NT2/D1 (cell line): ENCODE measurements around the gene RAB11FIP3.

Experiments
- DNase-seq: peaks from one replicate; pipeline ENCODE4 v3.0.0-alpha.2; 2011; ENCODE audit warnings: low read depth, low spot score
- H3K27me3 ChIP-seq: 2 replicates; pipeline ENCODE4 v1.6.0; 2011; ENCODE audit warnings: mild to moderate bottlenecking; ENCODE audit not compliant: insufficient read length, insufficient read depth
- H3K36me3 ChIP-seq: 2 replicates; pipeline ENCODE4 v1.6.1; 2011; ENCODE audit warnings: mild to moderate bottlenecking, low read length, mixed read lengths; ENCODE audit not compliant: insufficient read depth, insufficient read length
- H3K4me1 ChIP-seq: 2 replicates; pipeline ENCODE4 v1.5.1; 2011; ENCODE audit not compliant: insufficient read depth, insufficient read length
- H3K4me3 ChIP-seq: 2 replicates; pipeline ENCODE4 v1.5.1; 2011; ENCODE audit warnings: low read depth; ENCODE audit not compliant: insufficient read length
- H3K9ac ChIP-seq: 2 replicates; pipeline ENCODE4 v1.6.0; 2011; ENCODE audit warnings: low read depth; ENCODE audit not compliant: insufficient read length
- H3K9me3 ChIP-seq: 2 replicates; pipeline ENCODE4 v1.5.1; 2011; ENCODE audit warnings: mild to moderate bottlenecking, low read length; ENCODE audit not compliant: insufficient read depth
- SUZ12 ChIP-seq: IDR thresholded peaks from 2 replicates; pipeline ENCODE4 v1.6.1; 2011; ENCODE audit not compliant: insufficient read length, insufficient read depth; ENCODE audit errors: extremely low read depth
- YY1 ChIP-seq: IDR thresholded peaks from 2 replicates; pipeline ENCODE4 v1.6.1; 2011; ENCODE audit not compliant: insufficient read length, insufficient read depth
- ZNF274 ChIP-seq: IDR thresholded peaks from 2 replicates; pipeline ENCODE4 v1.6.1; 2011; ENCODE audit warnings: mild to moderate bottlenecking, low read depth, low read length

The RAB11FIP3 gene

DNA sequence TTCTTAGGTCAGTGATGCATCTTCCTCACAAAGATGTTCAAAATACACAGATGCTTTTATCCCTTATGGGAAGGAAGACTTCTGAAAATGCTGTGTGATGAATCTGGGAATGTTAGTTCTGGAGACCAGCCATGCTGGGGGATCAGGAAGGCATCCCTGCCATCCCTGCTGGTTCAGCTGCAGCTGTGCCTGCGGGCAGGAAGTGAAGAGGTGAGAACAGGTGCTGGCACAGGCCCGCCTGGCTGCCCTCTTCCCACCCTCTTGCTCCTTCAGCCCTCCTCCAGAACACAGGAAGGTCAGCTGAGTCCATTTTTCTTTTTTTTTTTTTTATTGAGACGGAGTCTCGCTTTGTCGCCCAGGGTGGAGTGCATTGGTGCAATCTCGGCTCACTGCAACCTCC, 15.2 kb downstream of the RAB11FIP3 start:
- no peaks in the 10 kb centered on the region for H3K9me3 ChIP-seq
- peaks cover 6% of the 10 kb centered on the region for H3K4me1 ChIP-seq
- H3K36me3 ChIP-seq, result peaks cover 3% of the 10 kb centered on the region
- H3K4me3 ChIP-seq, result no peak overlapping the region
- H3K9ac ChIP-seq, result no peak overlapping the region
- no peaks in the 10 kb centered on the region for H3K27me3 ChIP-seq
- DNase-seq, result no peak
- TF ChIP-seq SUZ12, result no peak
- no peak for TF ChIP-seq ZNF274
- TF ChIP-seq YY1, result no peak

DNA sequence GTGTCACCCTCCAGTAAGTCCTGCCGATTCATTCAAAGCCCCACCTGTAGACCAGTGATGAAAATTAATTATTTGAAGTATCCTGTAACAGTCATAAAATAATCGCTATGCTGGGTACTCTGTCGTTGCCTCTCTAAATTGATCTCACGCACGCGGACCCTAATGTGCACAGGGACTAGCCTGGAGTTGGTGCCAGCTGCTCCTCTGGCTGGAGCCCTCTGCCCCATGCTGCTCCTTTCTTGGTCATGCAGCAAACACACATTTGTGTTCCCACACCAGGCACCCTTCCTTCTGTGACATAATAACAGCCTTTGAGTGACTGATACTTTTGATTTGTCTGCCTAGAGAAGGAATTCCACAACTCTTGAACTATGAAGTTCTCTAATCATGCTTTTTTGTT, 16.0 kb downstream of the RAB11FIP3 start:
- no peak for DNase-seq
- Histone ChIP-seq H3K9me3 (no peaks in the 10 kb centered on the region), H3K36me3 (peaks cover 3% of the 10 kb centered on the region), H3K4me3 (no peak overlapping the region), H3K27me3 (no peaks in the 10 kb centered on the region), H3K4me1 (peaks cover 6% of the 10 kb centered on the region), H3K9ac (no peak overlapping the region)
- TF ChIP-seq ZNF274 (no peak), YY1 (no peak), SUZ12 (no peak)

DNA sequence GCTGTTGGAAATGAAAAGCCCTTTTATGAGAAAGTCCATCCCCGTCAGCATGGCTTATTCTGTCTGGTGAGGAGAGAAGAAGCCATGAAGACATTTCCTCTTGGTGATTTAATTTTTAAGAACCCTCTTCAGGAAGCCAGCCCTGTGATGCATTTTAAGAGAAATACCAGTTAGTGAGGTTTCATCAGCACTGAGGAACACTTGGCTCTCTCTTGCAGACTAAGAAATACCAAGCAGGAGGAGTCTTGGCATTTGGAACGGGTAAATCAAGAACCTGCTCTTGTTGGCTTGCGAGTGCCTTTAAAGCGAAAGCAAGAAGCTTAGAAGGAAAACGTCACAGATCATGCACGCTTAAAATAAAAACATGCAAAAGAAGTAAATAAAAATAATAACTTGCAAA, 17.5 kb downstream of the RAB11FIP3 start:
- Histone ChIP-seq H3K4me3 (no peak overlapping the region), H3K4me1 (peaks cover 6% of the 10 kb centered on the region), H3K36me3 (peaks cover 3% of the 10 kb centered on the region), H3K27me3 (no peaks in the 10 kb centered on the region), H3K9me3 (no peaks in the 10 kb centered on the region), H3K9ac (no peak overlapping the region)
- TF ChIP-seq ZNF274 (no peak), YY1 (no peak), SUZ12 (no peak)
- no peak for DNase-seq

DNA sequence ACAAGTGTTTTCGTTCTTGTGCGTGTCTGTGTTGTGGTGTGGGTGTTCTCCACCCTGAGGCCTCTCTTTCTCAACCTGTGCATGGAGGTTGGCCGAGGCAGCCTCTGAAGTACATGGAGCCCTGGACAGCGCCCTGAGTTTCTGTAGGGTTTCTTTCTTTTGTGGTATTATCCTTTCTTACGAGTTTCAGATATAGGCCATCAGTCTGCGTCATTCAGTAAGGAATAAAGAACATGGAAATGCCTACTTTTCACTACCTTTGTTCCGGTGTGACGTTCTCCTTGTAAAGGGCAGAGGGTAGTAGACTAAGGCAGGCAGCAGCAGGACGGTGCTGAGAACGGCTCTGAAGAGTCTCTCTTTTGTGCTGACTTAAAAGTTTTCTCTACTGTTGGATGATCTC, 18.6 kb downstream of the RAB11FIP3 start:
- no peaks in the 10 kb centered on the region for H3K9me3 ChIP-seq
- H3K9ac ChIP-seq, result no peak overlapping the region
- H3K27me3 ChIP-seq, result no peaks in the 10 kb centered on the region
- no peaks in the 10 kb centered on the region for H3K36me3 ChIP-seq
- H3K4me1 ChIP-seq, result peaks cover 6% of the 10 kb centered on the region
- TF ChIP-seq YY1, result no peak
- TF ChIP-seq SUZ12, result no peak
- no peak for TF ChIP-seq ZNF274
- no peak for DNase-seq
- no peak overlapping the region for H3K4me3 ChIP-seq

DNA sequence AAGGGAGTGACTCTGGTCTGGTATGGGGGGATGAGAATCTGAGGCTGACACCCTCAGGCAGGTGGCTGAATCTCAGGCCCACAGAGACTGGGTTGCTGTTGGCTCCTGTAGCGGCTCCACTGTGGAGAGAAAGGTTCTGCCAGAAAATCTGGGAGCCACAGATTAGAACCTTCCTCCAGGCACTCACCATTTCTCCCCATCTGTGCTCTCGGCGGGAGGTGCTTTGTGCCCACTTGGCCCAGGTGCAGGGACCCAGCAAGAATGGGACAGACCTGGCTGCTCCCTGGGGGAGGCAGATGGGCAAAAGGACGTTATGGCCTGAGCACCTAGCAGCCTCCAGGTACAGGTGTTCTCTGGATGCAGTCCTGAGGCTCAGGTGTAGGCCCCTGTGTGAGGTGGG, 20.1 kb downstream of the RAB11FIP3 start:
- Histone ChIP-seq H3K4me3 (no peak overlapping the region), H3K36me3 (no peaks in the 10 kb centered on the region), H3K9me3 (no peaks in the 10 kb centered on the region), H3K27me3 (no peaks in the 10 kb centered on the region), H3K4me1 (peaks cover 6% of the 10 kb centered on the region), H3K9ac (peak overlapping the region; percentile 26)
- DNase-seq, result no peak
- no peak for TF ChIP-seq YY1
- TF ChIP-seq ZNF274, result no peak
- TF ChIP-seq SUZ12, result no peak

DNA sequence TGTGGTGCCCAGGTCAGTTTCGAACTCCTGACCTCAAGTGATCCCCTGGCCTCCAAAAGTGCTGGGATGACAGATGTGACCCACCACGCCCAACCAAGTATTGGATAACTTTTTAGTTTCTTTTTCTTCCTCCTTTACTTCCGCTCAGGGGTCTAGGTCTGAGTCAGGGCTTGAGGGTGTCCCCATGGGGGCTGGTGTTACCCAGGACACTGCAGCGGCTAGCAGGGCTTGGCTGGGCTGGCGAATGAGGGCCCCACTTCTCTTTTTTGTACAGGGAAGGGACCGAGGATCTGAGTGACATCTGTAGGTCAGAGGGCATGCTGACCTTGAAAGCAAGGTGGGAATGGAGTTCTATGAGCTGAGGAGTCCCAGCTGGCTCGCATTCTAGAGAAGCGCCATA, 24.9 kb downstream of the RAB11FIP3 start:
- Histone ChIP-seq H3K9ac (no peak overlapping the region), H3K4me1 (no peaks in the 10 kb centered on the region), H3K27me3 (no peaks in the 10 kb centered on the region), H3K4me3 (no peak overlapping the region), H3K9me3 (no peaks in the 10 kb centered on the region), H3K36me3 (no peaks in the 10 kb centered on the region)
- no peak for DNase-seq
- TF ChIP-seq SUZ12 (no peak), YY1 (no peak), ZNF274 (no peak)

DNA sequence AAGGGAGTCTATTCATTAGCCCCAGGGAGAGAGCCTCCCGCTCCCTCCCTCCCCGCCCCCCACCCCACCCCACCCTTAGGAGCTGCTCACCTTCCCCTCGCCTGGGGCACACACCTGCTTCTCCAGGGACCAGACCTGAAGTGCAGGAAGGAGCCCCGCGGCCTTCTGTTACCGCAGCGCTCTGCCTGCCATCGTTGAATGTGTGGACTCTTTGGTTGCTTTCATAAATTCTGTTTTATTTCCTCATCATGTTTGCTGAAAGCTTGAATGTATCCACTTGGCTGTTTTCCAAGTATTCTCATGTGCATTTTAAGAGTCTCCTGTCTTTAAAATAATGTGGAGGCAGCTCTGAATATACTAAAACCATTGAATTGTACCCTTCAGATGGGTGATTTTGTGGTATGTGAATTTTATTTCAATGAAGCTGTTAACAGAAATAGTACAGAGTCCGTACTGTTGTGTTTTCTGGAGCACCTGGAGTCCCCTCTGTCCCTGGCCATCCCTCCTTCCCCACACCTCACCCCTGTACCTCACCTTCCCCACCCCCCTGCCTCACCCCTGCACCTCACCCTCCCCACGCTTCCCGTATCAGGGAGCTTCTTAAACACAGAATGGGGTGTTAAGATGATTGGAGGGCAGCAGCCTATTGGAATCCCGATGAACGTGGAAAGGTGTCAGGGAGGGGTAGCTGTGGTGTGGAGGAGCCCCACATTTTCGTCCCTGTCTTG, 25.5 kb downstream of the RAB11FIP3 start:
- H3K36me3 ChIP-seq, result no peaks in the 10 kb centered on the region
- no peak overlapping the region for H3K4me3 ChIP-seq
- H3K9me3 ChIP-seq, result no peaks in the 10 kb centered on the region
- no peak overlapping the region for H3K9ac ChIP-seq
- DNase-seq, result no peak
- TF ChIP-seq YY1 (no peak), ZNF274 (no peak), SUZ12 (no peak)
- no peaks in the 10 kb centered on the region for H3K27me3 ChIP-seq
- no peaks in the 10 kb centered on the region for H3K4me1 ChIP-seq
